Tibial artery (tissue), 4 donors: ENCODE data around the gene PCSK2.

ENCODE experiments used
- DNase-seq, 2 donors: peaks; one replicate each; pipeline ENCODE4 v3.0.0-alpha.2; 2019
- H3K27ac ChIP-seq, 2 donors: fragments of 200-600 bp; sonication (generic) in 1 of 2; 1 replicate in 1 of 2; 2 replicates in 1 of 2; pipeline ENCODE4 v1.5.1; 2018 to 2019; ENCODE audit warnings: mild to moderate bottlenecking in 1 of 2
- H3K27me3 ChIP-seq, 2 donors: fragments of 200-600 bp; sonication (generic) in 1 of 2; one replicate each; pipeline versions ENCODE4 v1.5.1 to v1.6.0; 2016 to 2019
- H3K36me3 ChIP-seq, 3 donors: fragments of 200-600 bp; sonication (generic) in 2 of 3; one replicate each; pipeline ENCODE4 v1.5.1; 2016 to 2019; ENCODE audit warnings: mild to moderate bottlenecking in 2 of 3
- H3K4me1 ChIP-seq, 4 donors: fragments of 200-600 bp; sonication (generic) in 2 of 4; 1 replicate in 3 of 4; 2 replicates in 1 of 4; pipeline ENCODE4 v1.5.1; 2016 to 2019
- H3K4me3 ChIP-seq, 2 donors: fragments of 200-600 bp; sonication (generic) in 1 of 2; 1 replicate in 1 of 2; 2 replicates in 1 of 2; pipeline ENCODE4 v1.5.1; 2018 to 2019; ENCODE audit warnings: mild to moderate bottlenecking in 2 of 2
- H3K9me3 ChIP-seq, 3 donors: fragments of 200-600 bp; sonication (generic) in 1 of 3; one replicate each; pipeline ENCODE4 v1.5.1; 2016 to 2019
- CTCF ChIP-seq, 2 experiments: fragments of 200-600 bp in 1 of 2; fragments of 450-650 bp in 1 of 2; IDR thresholded peaks; one replicate each; pipeline ENCODE4 v1.5.1; 2017 to 2019; ENCODE audit warnings: antibody characterized with exemption in 2 of 2, mild to moderate bottlenecking in 1 of 2, moderate library complexity in 1 of 2
- intact Hi-C: fragments of 100-400 bp; cut with DNase I; formaldehyde crosslinking; loops from one replicate; pipeline ENCODE4 v1.15.0; 2023; ENCODE audit warnings: low total_unique reads

The PCSK2 gene

GRCh38 chr20:17403461-17403860, 176.6 kb downstream of the PCSK2 start:
- no peaks in the 10 kb centered on the region for H3K4me1 ChIP-seq
- DNase-seq = no peak
- no peak for TF ChIP-seq CTCF (IDR thresholded peaks at IDR 0.05)
- H3K36me3 ChIP-seq = no peaks in the 10 kb centered on the region
- no peak overlapping the region for H3K27ac ChIP-seq
- H3K4me3 ChIP-seq = no peak overlapping the region
- H3K27me3 ChIP-seq = no peaks in the 10 kb centered on the region
- intact Hi-C loops = no loop called here
- no peaks in the 10 kb centered on the region for H3K9me3 ChIP-seq

- no peaks in the 10 kb centered on the region for H3K36me3 ChIP-seq
- no peak for TF ChIP-seq CTCF (IDR thresholded peaks at IDR 0.05)
- DNase-seq = no peak
- intact Hi-C loops = no loop called here
- no peaks in the 10 kb centered on the region for H3K4me1 ChIP-seq
- H3K9me3 ChIP-seq = no peaks in the 10 kb centered on the region
- H3K27me3 ChIP-seq = no peaks in the 10 kb centered on the region
- no peak overlapping the region for H3K4me3 ChIP-seq
- H3K27ac ChIP-seq = no peak overlapping the region
These were observed 179.3 kb downstream of the PCSK2 start for GRCh38 chr20:17406051-17406590.

- intact Hi-C loops = no loop called here
- H3K27ac ChIP-seq = no peak overlapping the region
- no peak for TF ChIP-seq CTCF (IDR thresholded peaks at IDR 0.05)
- H3K4me3 ChIP-seq = no peak overlapping the region
- no peaks in the 10 kb centered on the region for H3K9me3 ChIP-seq
- no peaks in the 10 kb centered on the region for H3K27me3 ChIP-seq
- H3K4me1 ChIP-seq = no peaks in the 10 kb centered on the region
- DNase-seq = no peak
- H3K36me3 ChIP-seq = no peaks in the 10 kb centered on the region
These were observed 180.7 kb downstream of the PCSK2 start for GRCh38 chr20:17407550-17407949.

- no peak overlapping the region for H3K4me3 ChIP-seq
- intact Hi-C loops = no loop called here
- no peaks in the 10 kb centered on the region for H3K27me3 ChIP-seq
- H3K9me3 ChIP-seq = no peaks in the 10 kb centered on the region
- H3K27ac ChIP-seq = no peak overlapping the region
- no peaks in the 10 kb centered on the region for H3K4me1 ChIP-seq
- H3K36me3 ChIP-seq = no peaks in the 10 kb centered on the region
- TF ChIP-seq CTCF (IDR thresholded peaks at IDR 0.05) = no peak
- DNase-seq = no peak
These were observed 190.4 kb downstream of the PCSK2 start for GRCh38 chr20:17417225-17417624.

GRCh38 chr20:17418737-17419136, 191.9 kb downstream of the PCSK2 start:
- DNase-seq = no peak
- TF ChIP-seq CTCF (IDR thresholded peaks at IDR 0.05) = no peak
- Histone ChIP-seq H3K36me3 (no peaks in the 10 kb centered on the region), H3K9me3 (no peaks in the 10 kb centered on the region), H3K4me3 (no peak overlapping the region), H3K27me3 (no peaks in the 10 kb centered on the region), H3K4me1 (no peaks in the 10 kb centered on the region), H3K27ac (no peak overlapping the region)
- intact Hi-C loops = no loop called here

- no peaks in the 10 kb centered on the region for H3K9me3 ChIP-seq
- H3K4me1 ChIP-seq = no peaks in the 10 kb centered on the region
- TF ChIP-seq CTCF (IDR thresholded peaks at IDR 0.05) = no peak
- H3K27me3 ChIP-seq = no peaks in the 10 kb centered on the region
- H3K36me3 ChIP-seq = no peaks in the 10 kb centered on the region
- intact Hi-C loops = no loop called here
- no peak overlapping the region for H3K27ac ChIP-seq
- H3K4me3 ChIP-seq = no peak overlapping the region
- DNase-seq = no peak
These were observed 192.7 kb downstream of the PCSK2 start for GRCh38 chr20:17419479-17420041.
